Neural cell (in vitro differentiated cells): ENCODE results near the gene GRIN2C. TPM values are rescaled to one million over a fixed set of nuclear protein-coding genes. Genes with fewer than 3 reads are reported as not detected.

Experiments used
- H2AFZ ChIP-seq: fragments of 200-600, 300-800 bp; sonication (generic), shearing (Covaris generic); 2 replicates; pipeline ENCODE4 v1.6.0; 2014; ENCODE audit warnings: low read depth, mild to moderate bottlenecking, antibody characterized with exemption, low read length, moderate library complexity
- H3F3A ChIP-seq: fragments of 200-600 bp; shearing (Covaris generic); 2 replicates; pipeline ENCODE4 v1.6.1; 2016; ENCODE audit warnings: mild to moderate bottlenecking, moderate library complexity, mixed read lengths, antibody characterized with exemption, low read length; ENCODE audit not compliant: insufficient read depth, poor library complexity, severe bottlenecking
- H3K27ac ChIP-seq: fragments of 200-600, 300-800 bp; sonication (generic), shearing (Covaris generic); 2 replicates; pipeline ENCODE4 v1.5.1; 2014; ENCODE audit warnings: mild to moderate bottlenecking, low read length, moderate library complexity
- H3K27me3 ChIP-seq: fragments of 300-800, 200-600 bp; sonication (generic), shearing (Covaris generic); 2 replicates; pipeline ENCODE4 v1.6.0; 2014; ENCODE audit warnings: mild to moderate bottlenecking, low read depth, low read length, moderate library complexity; ENCODE audit not compliant: insufficient read depth
- H3K36me3 ChIP-seq: fragments of 300-800, 200-600 bp; sonication (generic), shearing (Covaris generic); 2 replicates; pipeline ENCODE4 v1.5.1; 2014; ENCODE audit warnings: mild to moderate bottlenecking, antibody characterized with exemption, low read length, moderate library complexity; ENCODE audit not compliant: insufficient read depth
- H3K4me2 ChIP-seq: fragments of 300-800, 200-600 bp; sonication (generic), shearing (Covaris generic); 2 replicates; pipeline ENCODE4 v1.6.0; 2014; ENCODE audit warnings: mild to moderate bottlenecking, low read length
- H3K4me3 ChIP-seq: fragments of 300-800, 200-600 bp; sonication (generic), shearing (Covaris generic); 2 replicates; pipeline ENCODE4 v1.5.1; 2014; ENCODE audit warnings: mild to moderate bottlenecking, low read length, moderate library complexity
- H3K79me2 ChIP-seq: fragments of 200-600 bp; shearing (Covaris generic); replicated peaks from 2 replicates; pipeline ENCODE4 v1.6.0; 2014; ENCODE audit warnings: mild to moderate bottlenecking, low read length, moderate library complexity; ENCODE audit not compliant: insufficient read depth
- H3K9ac ChIP-seq: fragments of 300-800, 200-600 bp; sonication (generic), shearing (Covaris generic); 2 replicates; pipeline ENCODE4 v1.6.1; 2016; ENCODE audit warnings: mild to moderate bottlenecking, low read length, mixed read lengths
- H3K9me2 ChIP-seq: fragments of 200-600 bp; shearing (Covaris generic); 2 replicates; pipeline ENCODE4 v1.6.1; 2016; ENCODE audit warnings: mild to moderate bottlenecking, low read length, mixed read lengths; ENCODE audit not compliant: insufficient read depth
- H3K9me3 ChIP-seq: fragments of 200-600, 300-800 bp; sonication (generic), shearing (Covaris generic); 2 replicates; pipeline ENCODE4 v1.6.1; 2016; ENCODE audit warnings: mild to moderate bottlenecking, mixed run types, low read length, moderate library complexity, mixed read lengths
- H4K20me1 ChIP-seq: fragments of 200-600 bp; shearing (Covaris generic); 2 replicates; pipeline ENCODE4 v1.6.1; 2016; ENCODE audit warnings: mild to moderate bottlenecking, mixed run types; ENCODE audit not compliant: insufficient read depth
- CTCF ChIP-seq: fragments of 450-650 bp; IDR thresholded peaks from 2 replicates; pipeline ENCODE4 v1.5.1; 2014; ENCODE audit warnings: antibody characterized with exemption, mild to moderate bottlenecking, moderate library complexity; ENCODE audit not compliant: poor library complexity, severe bottlenecking
- EP300 ChIP-seq: fragments of 450-650 bp; conservative IDR thresholded peaks from 2 replicates; pipeline ENCODE4 v1.6.1; 2014; ENCODE audit warnings: antibody characterized with exemption, mild to moderate bottlenecking, moderate library complexity; ENCODE audit not compliant: poor library complexity, severe bottlenecking
- EZH2 ChIP-seq: fragments of 200-600, 300-800 bp; shearing (Covaris generic), sonication (generic); IDR thresholded peaks from 2 replicates; pipeline ENCODE4 v1.6.1; 2014; ENCODE audit warnings: antibody characterized with exemption, low read length, borderline replicate concordance, mild to moderate bottlenecking; ENCODE audit not compliant: insufficient read depth, poor library complexity, severe bottlenecking
- MXI1 ChIP-seq: fragments of 450-650 bp; conservative IDR thresholded peaks from 2 replicates; pipeline ENCODE4 v1.6.1; 2014; ENCODE audit warnings: antibody characterized with exemption, mild to moderate bottlenecking; ENCODE audit not compliant: poor library complexity, severe bottlenecking
- POLR2AphosphoS5 ChIP-seq: IDR thresholded peaks from 2 replicates; pipeline ENCODE4 v1.6.1; 2012
- RAD21 ChIP-seq: fragments of 450-650 bp; conservative IDR thresholded peaks from 2 replicates; pipeline ENCODE4 v1.6.1; 2014; ENCODE audit warnings: antibody characterized with exemption, mild to moderate bottlenecking, moderate library complexity
- SMC3 ChIP-seq: fragments of 450-650 bp; conservative IDR thresholded peaks from 2 replicates; pipeline ENCODE4 v1.6.1; 2014; ENCODE audit warnings: antibody characterized with exemption, mild to moderate bottlenecking, moderate library complexity; ENCODE audit not compliant: poor library complexity
- TAF1 ChIP-seq: IDR thresholded peaks from 2 replicates; pipeline ENCODE4 v1.6.1; 2012; ENCODE audit warnings: low read depth
- polyA plus RNA-seq: library from polyadenylated mRNA; depleted of rRNA; stranded (reverse); fragments of >200 nt; gene quantifications from 2 replicates; pipeline ENCODE4 v1.2.3, GENCODE V29; 2014

The GRIN2C gene
- polyA plus RNA-seq, 1 donor from 2014 or later, result 0.04 TPM

GRCh38 chr17:74839990-74840852 is 19.5 kb downstream of the GRIN2C start:
- H3K4me3 ChIP-seq, result no peak overlapping the region
- H4K20me1 ChIP-seq, result no peaks in the 10 kb centered on the region
- TF ChIP-seq CTCF (no peak), RAD21 (no peak), EP300 (no peak), MXI1 (no peak), EZH2 (no peak), SMC3 (no peak)
- no peaks in the 10 kb centered on the region for H3K36me3 ChIP-seq
- no peaks in the 10 kb centered on the region for H3K9me3 ChIP-seq
- no peaks in the 10 kb centered on the region for H3K9me2 ChIP-seq
- no peak overlapping the region for H3K27ac ChIP-seq
- H3K27me3 ChIP-seq, result peaks cover 28% of the 10 kb centered on the region
- H3F3A ChIP-seq, result no peaks in the 10 kb centered on the region
- no peak overlapping the region for H2AFZ ChIP-seq
- H3K9ac ChIP-seq, result no peak overlapping the region
- H3K4me2 ChIP-seq, result no peak overlapping the region
- H3K79me2 ChIP-seq, result no peaks in the 10 kb centered on the region

- Histone ChIP-seq H3K4me2 (no peak overlapping the region), H3K9me2 (no peaks in the 10 kb centered on the region), H3K9me3 (no peaks in the 10 kb centered on the region), H3K79me2 (no peaks in the 10 kb centered on the region), H2AFZ (no peak overlapping the region), H3K9ac (no peak overlapping the region), H3F3A (no peaks in the 10 kb centered on the region), H4K20me1 (no peaks in the 10 kb centered on the region), H3K36me3 (no peaks in the 10 kb centered on the region), H3K4me3 (no peak overlapping the region), H3K27me3 (peaks cover 16% of the 10 kb centered on the region), H3K27ac (no peak overlapping the region)
- TF ChIP-seq RAD21, result no peak
- no peak for TF ChIP-seq POLR2AphosphoS5
- no peak for TF ChIP-seq CTCF
- TF ChIP-seq EP300, result no peak
- TF ChIP-seq MXI1, result no peak
- TF ChIP-seq EZH2, result no peak
- no peak for TF ChIP-seq SMC3
- TF ChIP-seq TAF1, result no peak
These were observed 21.4 kb downstream of the GRIN2C start for GRCh38 chr17:74838274-74838673.
